Muscle of arm (tissue), 12 donors: Measurements from ENCODE around the gene ZNF224. TPM values are rescaled to one million over a fixed set of nuclear protein-coding genes. Genes with fewer than 3 reads are reported as not detected.
"Not testable (repeated sequence)": the region's sequence is repeated elsewhere in the genome, so short reads cannot be mapped to it uniquely, and the experiment has no call there.

ENCODE experiments used
- DNase-seq: peaks from one replicate; pipeline ENCODE4 v3.0.0-alpha.2; 2013
- polyA plus RNA-seq, 12 donors: library from polyadenylated mRNA; unstranded; fragments of 120-200 nt; gene quantifications; one replicate each; pipeline ENCODE4 v1.2.1, GENCODE V29; 2013; ENCODE audit not compliant: insufficient read length in 12 of 12

The ZNF224 gene
- polyA plus RNA-seq, 12 donors, result 11.1 to 32.4 (median 16.9) TPM; not detected in 1

DNA sequence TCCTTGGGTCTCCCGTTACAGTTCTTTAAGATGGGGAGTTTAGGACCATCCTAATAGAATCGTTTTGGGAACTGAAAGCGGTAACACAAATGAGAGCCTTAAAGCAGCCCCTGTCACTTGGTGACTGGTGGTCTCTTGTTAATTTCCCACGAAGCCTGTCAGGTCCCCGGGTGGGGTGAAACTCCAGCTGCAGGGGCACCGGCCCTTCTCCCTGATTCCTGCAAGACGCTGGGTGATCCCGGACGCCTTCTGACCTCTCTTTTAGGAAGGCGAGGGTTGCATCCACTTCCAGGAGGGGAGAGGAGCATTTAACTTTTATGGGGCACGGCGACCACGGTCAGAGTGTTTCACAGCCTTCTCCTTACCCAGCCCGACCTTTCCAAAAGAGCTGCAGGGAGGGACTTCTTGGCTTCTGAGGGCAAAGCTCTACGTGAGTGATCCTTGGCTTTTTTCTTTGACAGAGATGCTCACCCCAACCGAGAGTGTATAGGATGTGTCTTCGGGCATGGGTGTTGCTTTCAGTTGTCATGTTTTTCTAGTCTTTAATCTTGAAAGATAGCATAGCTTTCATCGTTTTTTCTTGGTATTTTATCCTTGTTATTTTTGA, 19.7 kb downstream of the ZNF224 start:
- DNase-seq, result no peak

DNA sequence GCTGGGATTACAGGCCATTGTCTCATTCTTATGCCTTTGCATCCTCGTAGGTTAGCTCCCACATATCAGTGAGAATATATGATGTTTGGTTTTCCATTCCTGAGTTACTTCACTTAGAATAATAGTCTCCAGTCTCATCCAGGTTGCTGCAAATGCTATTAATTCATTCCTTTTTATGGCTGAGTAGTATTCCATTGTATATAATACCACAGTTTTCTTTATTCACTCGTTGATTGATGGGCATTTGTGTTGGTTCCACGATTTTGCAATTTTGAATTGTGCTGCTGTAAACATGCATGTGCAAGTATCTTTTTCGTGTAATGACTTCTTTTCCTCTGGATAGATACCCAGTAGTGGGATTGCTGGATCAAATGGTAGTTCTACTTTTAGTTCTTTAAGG, 27.0 kb downstream of the ZNF224 start:
- not testable (repeated sequence) for DNase-seq

DNA sequence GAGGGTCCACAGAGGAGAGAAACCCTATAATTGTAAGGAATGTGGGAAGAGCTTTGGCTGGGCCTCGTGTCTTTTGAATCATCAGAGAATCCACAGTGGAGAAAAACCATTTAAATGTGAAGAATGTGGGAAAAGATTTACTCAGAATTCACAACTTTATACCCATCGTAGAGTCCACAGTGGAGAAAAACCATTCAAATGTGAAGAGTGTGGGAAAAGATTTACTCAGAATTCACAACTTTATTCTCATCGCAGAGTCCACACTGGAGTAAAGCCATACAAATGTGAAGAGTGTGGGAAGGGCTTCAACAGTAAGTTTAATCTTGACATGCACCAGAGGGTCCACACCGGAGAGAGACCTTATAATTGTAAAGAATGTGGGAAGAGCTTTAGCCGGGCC, 37.8 kb downstream of the ZNF224 start:
- no peak for DNase-seq

DNA sequence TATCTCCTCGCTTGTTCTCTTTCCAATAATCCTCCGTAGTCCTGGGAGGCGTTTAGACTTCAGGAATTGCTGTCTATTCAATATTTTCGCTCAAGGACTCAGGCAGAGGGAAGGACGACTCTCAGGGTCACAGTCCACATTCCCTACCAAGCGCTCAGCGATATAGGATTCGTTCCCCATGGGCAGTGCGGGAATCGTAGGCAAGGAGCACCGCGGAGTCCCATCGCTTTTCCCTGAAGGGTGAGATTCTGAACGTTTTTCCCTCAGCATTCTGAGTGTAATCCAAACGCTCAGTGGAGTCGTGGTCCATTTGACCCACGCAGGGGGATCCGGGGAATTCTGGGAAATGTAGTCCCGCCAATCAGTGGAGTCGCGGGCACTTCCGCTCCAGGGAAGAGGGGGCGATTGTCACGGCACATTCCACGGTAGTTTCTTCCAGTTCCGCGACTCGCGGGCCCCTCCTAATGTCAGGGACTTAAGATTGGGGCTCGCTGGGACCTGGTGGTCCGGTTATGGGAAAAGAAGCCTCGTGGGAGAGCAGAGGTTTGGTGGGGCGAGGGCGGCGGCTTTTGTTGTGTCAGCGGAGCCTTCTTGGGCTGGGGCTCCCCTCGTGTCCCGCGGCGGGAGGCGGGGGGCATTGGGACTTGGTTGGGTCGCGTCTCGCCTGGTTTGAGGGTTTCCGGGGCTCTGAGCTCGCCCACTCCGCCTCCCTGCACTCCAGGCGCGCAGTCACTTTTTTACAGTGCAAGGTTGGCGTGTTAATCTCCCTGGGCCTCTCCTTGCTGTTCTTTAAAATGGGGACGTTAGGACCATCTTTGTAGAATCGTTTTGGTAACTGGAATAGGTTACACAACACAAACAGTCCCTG, 47.3 kb downstream of the ZNF224 start, which contains the start of gene ZNF234:
TSS of gene ZNF234 (plus strand) at position 364 of the 868 bp plus-strand sequence. CDS start 3,079 bp downstream, outside the sequence.
- peak; percentile 91 for DNase-seq

DNA sequence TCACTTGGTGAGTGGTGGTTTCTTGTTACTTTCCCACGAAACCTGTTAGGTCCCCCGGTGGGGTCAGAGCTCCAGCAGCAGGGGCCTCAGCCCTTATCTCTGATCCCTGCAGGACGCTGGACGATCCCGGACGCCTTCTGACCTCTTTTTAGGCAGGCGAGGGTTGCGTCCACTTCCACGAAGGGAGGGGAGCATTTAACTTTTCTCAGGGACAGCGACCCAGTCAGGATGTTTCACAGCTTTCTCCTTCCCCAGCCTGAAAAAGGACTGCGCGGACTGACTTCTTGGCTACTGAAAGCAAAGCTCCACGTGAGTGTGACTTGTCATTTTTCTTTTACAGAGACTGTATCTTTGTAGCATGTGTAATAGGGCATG, 47.9 kb downstream of the ZNF224 start:
- DNase-seq, result peak; percentile 15

DNA sequence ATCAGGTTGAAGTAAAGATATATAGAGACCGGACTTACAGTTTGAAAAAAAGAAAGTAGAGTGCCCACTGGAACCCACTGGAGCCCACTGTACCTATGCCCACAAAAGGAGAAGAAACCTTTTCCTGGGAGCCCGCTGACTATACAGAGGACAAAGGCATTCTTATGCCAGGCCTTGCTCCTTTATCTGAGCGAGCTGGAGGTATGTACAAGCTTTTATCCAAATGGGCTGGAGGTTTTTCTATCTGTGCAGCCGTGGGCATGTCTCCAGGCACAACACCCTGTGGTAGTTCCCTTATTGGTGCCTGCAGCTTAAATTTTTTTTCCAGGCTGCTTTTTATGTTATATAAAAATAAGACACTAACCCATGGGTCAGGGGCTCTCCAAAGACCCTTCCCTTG, 55.6 kb downstream of the ZNF224 start:
- DNase-seq, result no peak

DNA sequence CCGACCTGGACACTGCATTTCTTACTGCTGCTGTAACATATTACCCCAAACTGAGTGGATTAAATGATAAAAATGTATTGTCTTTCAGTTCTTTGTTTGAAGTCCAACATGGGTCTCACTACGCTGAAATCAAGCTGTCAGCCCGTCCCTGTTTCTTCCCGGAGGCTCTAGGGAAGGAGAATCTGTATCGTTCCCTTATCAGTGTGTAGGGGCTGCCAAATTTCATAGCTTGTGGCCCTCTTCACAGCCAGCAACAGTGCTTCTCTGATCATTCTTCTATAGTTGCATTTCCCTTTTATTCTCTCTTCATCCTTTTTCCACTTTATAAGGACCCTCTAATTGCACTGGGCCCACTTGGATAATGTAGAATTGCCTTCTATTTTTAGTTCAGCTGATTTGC, 57.3 kb downstream of the ZNF224 start:
- DNase-seq, result no peak

DNA sequence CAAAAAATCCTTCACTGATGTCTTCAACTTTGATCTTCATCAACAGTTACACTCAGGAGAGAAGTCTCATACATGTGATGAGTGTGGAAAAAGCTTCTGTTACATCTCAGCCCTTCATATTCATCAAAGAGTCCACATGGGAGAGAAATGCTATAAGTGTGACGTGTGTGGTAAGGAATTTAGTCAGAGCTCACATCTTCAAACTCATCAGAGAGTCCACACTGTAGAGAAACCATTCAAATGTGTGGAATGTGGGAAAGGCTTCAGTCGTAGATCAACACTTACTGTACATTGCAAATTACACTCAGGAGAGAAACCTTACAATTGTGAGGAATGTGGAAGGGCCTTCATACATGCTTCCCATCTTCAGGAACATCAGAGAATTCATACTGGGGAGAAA, 62.3 kb downstream of the ZNF224 start:
- no peak for DNase-seq

Other genes starting within 250 kb of the ZNF224 start
- 10 to 100 TPM in 3 of 12 donors, 1 to 10 TPM in 7, not detected in 2; 6.7 to 17.7 (median 8.5) TPM for gene ZNF404, start 210.4 kb upstream of the ZNF224 start, polyA plus RNA-seq
- 10 to 100 TPM in 10 of 12 donors, 1 to 10 TPM in 1, not detected in 1; 3.6 to 20.3 (median 15.1) TPM for gene ZNF45, start 159.1 kb upstream of the ZNF224 start, polyA plus RNA-seq
- gene ZNF221, start 143.1 kb upstream of the ZNF224 start, polyA plus RNA-seq, result 1 to 10 TPM in 10 of 12 donors, not detected in 2; 2.3 to 4.7 (median 3.7) TPM
- gene ZNF155, start 110.2 kb upstream of the ZNF224 start, polyA plus RNA-seq, result 10 to 100 TPM in 2 of 12 donors, 1 to 10 TPM in 9, not detected in 1; 6.4 to 22.9 (median 8.9) TPM
- 1 to 10 TPM in 11 of 12 donors, not detected in 1; 2.1 to 5.3 (median 3.5) TPM for gene ZNF230, start 91.4 kb upstream of the ZNF224 start, polyA plus RNA-seq
- gene ZNF222, start 69.0 kb upstream of the ZNF224 start, polyA plus RNA-seq, result 1 to 10 TPM in 10 of 12 donors, not detected in 2; 4.4 to 7.6 (median 6.1) TPM
- 1 to 10 TPM in 10 of 12 donors, not detected in 2; 3.6 to 8.9 (median 5.6) TPM for gene ZNF223, start 42.3 kb upstream of the ZNF224 start, polyA plus RNA-seq
- 1 to 10 TPM in 11 of 12 donors, not detected in 1; 2.1 to 7.0 (median 3.3) TPM for gene ZNF284, start 22.2 kb upstream of the ZNF224 start, polyA plus RNA-seq
- gene ZNF225, start 19.0 kb downstream of the ZNF224 start, polyA plus RNA-seq, result 1 to 10 TPM in 11 of 12 donors, not detected in 1; 4.4 to 7.8 (median 5.8) TPM
- gene ZNF234, start 47.2 kb downstream of the ZNF224 start, polyA plus RNA-seq, result 10 to 100 TPM in 6 of 12 donors, 1 to 10 TPM in 5, not detected in 1; 7.3 to 15.9 (median 10.2) TPM
- 10 to 100 TPM in 10 of 12 donors, 1 to 10 TPM in 1, not detected in 1; 4.8 to 21.5 (median 14.3) TPM for gene ZNF226, start 70.7 kb downstream of the ZNF224 start, polyA plus RNA-seq
- 10 to 100 TPM in 11 of 12 donors, not detected in 1; 13.8 to 18.0 (median 15.4) TPM for gene ZNF227, start 118.2 kb downstream of the ZNF224 start, polyA plus RNA-seq
- gene ZNF233, start 165.5 kb downstream of the ZNF224 start, polyA plus RNA-seq, result 10 to 100 TPM in 1 of 12 donors, 1 to 10 TPM in 10, not detected in 1; 2.3 to 14.5 (median 3.2) TPM
- 1 to 10 TPM in 10 of 12 donors, not detected in 2; 5.4 to 9.2 (median 6.4) TPM for gene ZNF235, start 210.7 kb downstream of the ZNF224 start, polyA plus RNA-seq